Diencephalon (tissue), 1 donor: ENCODE measurements around the gene HOXB3. TPM values are rescaled to one million over a fixed set of nuclear protein-coding genes. Genes with fewer than 3 reads are reported as not detected.

Experiments used
- small RNA-seq: library from RNA; depleted of rRNA; stranded (forward); fragments of <200 nt; gene quantifications from one replicate; pipeline ENCODE3, GENCODE V24; 2014
- total RNA-seq: library from RNA; depleted of rRNA; stranded (reverse); fragments of >200 nt; gene quantifications from one replicate; pipeline ENCODE4 v1.2.3, GENCODE V29; 2014

HOXB3 gene
- not detected for total RNA-seq

DNA sequence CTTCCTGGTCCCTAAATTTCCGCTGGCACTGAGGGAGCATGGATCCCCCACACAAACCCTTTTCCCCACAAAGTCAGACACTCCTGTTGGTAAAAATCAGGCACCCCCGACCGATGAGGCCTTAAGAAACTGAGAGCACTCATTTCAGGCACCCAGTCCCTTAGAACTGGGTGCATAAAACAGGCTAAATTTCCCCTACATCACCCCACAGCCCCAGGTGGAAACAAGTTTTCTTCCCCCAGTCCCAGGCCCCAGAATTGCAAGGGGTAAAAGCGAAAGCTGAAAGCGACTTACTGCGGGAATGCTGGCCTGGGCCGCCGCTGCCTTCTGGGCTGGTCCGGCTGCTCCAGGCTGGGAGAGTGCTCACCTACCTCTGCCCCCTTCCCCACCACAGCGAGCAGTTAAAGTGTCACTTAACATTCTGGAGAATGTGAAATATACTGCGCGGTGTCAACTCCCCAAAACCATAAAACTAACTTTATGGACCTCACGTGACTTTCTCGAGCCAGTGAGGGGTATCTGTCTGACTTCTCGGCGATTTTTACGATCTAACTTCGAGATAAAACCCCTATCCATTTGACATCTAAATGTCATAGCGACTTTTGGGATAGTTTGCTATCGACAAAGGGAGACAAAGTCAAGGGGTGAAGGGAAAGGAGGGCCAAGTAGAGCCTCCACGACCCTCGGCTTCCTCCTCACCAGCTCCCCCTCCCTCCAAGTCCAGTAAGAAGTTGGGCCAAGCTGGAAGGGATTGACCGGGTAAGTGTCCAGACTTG, at the start of gene HOXB3:
Gene HOXB3 (minus strand): TSS at position 411 of the 776 bp plus-strand sequence. CDS start 37,767 bp downstream, outside the sequence.

DNA sequence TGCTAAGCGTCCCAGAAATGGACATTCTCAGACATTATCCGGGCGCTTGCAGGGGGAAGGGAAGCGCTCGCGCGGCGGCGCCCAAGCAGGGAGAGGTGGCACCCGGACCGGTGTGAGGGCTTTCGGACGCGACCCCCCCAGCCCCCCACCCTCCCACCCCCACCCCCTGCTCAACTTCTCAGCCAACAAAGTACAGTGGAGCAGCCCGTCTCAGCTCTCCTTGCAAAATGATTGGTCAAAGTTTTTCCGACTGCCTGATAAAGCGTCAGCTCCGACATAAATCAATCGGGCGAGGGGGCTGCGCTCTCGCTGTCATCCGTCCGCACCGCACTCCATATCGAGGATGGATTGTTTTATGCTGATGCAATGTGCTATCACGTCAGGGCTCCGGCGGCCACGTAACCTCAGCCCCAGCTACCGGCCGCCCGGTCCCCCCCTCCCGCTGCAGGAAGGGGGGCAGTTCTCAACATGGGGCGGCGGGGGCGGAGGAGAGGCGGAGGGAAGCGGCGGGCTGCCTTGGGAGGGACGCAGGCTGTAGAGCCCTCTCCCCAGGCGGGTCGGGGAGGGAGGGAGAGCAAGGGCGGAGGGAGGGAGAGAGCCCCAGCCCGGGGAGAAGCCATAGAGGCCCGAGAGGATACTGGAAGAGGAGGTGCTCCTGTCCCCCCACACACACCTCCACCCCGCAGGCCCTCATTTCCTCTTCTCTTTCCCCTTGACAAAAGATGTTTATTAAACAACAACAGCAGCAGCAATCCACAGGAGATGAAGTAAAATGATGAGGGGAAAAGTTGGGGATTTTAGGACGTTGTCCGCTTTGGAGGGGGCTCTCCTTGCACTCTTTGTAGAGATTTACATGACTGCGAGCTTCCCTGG, 36.4 kb upstream of the HOXB3 start, which contains the start of gene HOXB9:
Gene HOXB9 (minus strand): TSS at position 114 of the 873 bp plus-strand sequence. CDS start 89 bp downstream, at position 25.

DNA sequence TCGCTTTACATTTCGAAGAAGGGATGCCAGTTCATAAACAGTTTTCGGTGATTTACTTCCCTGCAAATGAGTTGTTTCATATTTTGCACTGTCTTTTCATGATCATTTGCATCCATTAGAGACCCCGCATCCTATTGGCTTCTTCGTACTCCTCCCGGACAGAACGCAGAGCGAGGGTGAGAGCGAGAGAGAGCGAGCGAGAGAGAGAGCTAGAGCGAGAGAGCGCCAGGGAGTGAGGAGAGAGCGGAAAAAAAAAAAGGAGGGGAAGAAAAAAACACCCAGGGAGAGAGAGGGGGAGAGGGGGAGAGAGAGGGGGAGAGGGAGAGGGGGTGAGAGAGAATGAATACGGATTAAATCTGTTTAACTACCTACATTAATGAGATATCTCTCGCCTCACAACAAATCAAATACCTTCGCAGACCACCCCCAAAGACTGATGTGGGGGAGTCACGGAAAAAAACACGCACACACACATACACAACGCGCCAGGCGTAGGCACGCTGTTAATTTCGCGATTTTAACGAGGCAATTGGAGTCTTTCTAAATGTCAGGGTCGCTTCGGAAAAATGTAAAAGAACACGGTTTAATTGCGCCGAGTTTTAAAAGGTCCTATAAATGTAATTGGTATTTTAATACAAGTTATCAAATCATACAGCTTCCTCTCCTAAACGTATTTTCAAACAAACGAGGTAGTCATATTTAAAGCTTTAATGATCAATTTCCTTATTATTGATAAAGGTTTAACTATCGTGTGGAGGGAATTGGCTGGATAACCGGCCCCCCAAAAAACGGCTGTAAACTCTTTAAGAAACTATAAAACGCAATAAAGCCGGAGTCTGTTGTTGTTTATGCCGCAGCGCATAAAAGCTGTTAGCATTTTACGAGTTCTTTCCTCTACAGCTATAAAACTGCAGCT, 25.3 kb upstream of the HOXB3 start, which contains the start of gene HOXB8:
Gene HOXB8 (minus strand): TSS at position 246 of the 916 bp plus-strand sequence. CDS start 588 bp downstream, outside the sequence.

DNA sequence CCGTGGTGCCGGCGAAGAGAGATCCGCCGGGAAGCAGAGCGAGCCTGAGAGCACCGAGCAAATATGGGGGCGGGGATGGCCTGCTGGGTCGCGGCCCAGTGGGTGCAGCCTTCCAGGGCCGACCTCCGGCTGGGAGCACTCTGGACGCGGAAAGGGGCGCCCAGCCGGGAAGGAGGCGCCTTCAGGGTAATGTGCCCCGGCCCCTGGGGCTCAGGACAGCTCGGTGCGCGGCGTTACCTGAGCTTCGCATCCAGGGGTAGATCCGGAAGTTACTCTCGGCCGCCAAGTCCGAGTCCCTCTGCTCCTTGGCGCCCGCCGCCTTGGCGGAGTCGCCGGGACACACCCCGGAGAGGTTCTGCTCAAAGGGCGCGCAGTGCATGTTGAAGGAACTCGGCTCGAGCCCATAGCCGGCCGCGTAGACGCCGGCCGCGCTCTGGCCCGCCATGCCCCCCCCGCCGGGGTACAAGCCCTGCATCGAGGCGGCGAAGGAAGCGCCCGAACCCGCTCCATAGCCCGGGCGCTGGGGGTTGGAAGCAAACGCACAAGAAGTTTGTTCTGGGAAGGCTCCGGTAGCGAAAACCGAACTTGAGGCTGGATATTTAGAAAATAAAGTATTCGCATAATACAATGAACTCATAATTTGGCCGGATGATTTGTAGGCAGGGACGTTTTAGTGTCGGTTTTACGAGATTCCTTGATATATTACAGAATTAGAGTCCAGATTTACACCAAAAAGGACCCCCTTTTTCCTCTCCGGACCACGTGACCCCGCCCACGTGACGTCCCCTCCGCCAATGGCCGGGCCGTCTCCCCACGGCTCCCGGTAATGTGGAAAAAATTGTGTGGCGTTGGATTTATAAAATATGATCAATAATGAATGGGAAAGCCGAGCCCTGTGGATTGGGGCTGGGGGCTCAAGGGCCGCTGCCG, 20.5 kb upstream of the HOXB3 start, which contains the start of gene HOXB7:
Gene HOXB7 (minus strand): TSS at position 736 of the 930 bp plus-strand sequence. CDS start 99 bp downstream, at position 637.

DNA sequence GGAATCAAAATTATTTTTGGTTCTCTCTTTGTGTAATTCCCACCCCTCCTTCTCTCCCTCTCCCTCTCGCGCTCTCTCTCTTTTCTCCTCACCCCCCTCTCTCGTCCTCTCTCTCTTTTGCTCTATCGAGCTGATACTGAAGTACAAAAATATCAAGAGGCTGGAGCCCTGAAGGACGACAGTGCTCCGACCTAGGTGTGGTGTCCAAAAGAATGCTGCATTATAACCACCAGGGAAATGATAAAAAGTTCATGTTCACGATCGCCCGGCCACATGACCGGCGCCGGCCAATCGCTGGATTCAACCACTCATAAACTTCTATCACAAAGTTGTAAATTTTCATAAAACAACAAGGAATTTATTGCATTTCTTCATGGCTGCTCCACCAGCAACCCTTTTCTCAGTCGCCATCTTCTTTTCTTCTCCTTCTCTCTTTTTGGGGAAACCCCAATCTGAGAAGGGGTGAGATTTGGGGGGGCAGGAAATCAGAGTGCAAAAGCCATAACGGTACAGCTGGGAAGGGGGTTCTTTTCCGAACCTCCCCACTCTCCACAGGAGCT, 14.8 kb upstream of the HOXB3 start, which contains the start of gene HOXB6:
Gene HOXB6 (minus strand): TSS at position 217 of the 560 bp plus-strand sequence. CDS start 6,836 bp downstream, outside the sequence.

DNA sequence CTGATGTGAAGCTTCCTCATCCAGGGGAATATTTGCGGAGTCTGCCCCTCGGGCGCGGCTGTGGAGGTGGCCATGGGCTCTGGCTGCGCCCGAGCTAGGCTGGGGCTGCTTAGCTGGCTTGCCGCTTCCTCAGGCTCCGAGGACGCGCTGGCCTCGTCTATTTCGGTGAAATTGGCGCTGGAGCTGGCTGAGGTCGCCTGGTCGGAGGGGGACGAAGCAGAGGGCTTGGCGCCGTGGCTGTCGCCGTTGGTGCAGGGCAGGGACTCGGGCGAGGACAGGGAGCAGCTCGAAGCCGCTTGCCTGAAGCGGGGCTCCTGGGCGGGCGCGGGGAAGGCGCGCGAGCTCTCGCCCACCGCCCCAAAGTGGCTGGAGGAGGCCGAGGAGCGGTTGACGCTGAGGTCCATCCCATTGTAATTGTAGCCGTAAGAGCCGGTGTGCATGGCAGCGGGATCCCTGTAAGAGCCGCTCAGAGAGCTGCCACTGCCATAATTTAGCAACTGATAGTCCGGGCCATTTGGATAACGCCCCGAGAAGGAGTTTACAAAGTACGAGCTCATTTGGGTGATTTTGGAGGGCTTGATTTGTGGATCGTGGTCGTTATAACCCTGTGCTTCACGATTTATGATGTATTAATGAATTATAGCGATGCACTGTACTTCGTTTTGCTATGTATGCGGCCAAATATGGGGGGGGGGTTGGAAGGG, 3.2 kb upstream of the HOXB3 start, which contains the start of gene HOXB5:
Gene HOXB5 (minus strand): TSS at position 654 of the 704 bp plus-strand sequence. CDS start 97 bp downstream, at position 557.

DNA sequence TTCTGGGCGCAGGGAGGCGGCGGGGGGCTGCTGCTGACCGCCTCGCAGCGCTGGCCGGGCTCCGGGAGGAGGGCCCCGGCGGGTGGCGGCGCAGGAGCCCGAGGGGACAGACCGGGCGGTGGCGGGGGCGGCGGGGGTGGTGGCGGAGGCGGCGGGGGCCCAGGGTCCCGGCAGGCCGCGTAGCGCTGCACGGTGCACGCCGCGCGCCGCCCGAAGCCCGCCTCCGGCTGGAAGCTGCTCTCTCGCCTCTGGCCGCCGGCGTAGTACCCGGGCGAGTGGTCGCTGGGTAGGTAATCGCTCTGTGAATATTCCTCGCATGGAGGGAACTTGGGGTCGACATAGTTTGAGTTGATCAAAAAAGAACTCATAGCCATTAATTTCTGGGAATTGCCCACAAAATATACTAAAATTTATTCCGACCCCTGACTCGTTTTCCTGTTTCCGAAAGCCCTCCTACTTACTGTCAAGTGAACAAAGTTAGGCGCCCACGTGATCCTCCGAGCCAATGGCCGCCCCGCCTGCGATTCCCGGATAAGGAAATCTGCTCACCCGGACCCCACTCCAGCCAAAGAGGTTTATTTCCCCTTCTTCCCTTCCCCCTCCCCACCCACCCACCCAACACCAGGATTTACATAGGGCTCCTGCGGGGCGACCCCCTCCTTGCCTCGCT, 12.0 kb downstream of the HOXB3 start, which contains the start of gene HOXB4:
Gene HOXB4 (minus strand): TSS at position 405 of the 670 bp plus-strand sequence. CDS start 31 bp downstream, at position 374.

DNA sequence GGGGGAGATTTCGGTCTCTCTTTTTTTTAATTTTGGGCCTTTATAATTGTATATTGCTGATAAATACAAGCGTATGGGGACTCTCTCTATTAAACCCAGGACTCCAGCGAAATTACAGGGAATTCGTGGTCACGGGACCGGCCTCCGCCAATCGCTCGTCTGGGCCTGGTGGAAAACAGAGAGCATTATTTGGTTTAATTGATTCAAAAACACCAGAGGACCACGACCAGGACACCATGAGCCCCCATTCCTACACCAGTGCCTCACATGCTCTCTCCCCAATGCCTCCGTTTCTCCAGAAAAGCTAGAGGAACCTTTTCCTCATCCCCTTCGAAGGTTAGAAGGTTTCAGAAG, 45.0 kb downstream of the HOXB3 start, which contains the start of gene HOXB2:
Gene HOXB2 (minus strand): TSS at position 88 of the 354 bp plus-strand sequence. CDS start 198 bp downstream, outside the sequence.

DNA sequence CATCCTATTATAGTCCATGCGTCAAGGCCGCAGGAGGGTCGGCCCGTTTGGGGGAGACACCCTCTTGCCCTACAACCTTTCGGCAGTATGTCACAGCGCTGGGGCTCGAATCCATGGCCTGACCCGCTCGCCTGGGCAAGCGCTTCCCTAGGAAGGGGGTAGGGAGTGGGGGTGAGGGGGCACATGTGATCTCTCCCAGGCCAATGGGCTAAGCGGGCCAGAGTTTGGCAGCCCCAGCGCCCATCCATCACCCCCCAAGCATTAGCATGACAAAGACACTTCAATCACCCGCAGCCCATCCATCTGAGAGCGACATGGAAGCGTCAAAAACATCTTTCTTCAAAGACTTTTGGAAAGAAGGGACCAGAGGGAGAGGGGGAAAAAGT, 59.2 kb downstream of the HOXB3 start, which contains the start of gene HOXB1:
Gene HOXB1 (minus strand): TSS at position 125 of the 386 bp plus-strand sequence. CDS start 107 bp downstream, at position 18.

Small RNAs within 50 kb of the gene (small RNA-seq; reads per million reads assigned to genes)
- gene MIR196A1, result not detected

Other genes starting within 250 kb of the HOXB3 start
- gene SKAP1, start 160.0 kb downstream of the HOXB3 start, total RNA-seq, result 0.92 TPM
- not detected for gene HOXB1, start 59.2 kb downstream of the HOXB3 start, total RNA-seq
- not detected for gene HOXB2, start 45.1 kb downstream of the HOXB3 start, total RNA-seq
- not detected for gene HOXB4, start 11.9 kb downstream of the HOXB3 start, total RNA-seq
- gene HOXB5, start 3.5 kb upstream of the HOXB3 start, total RNA-seq, result not detected
- gene HOXB6, start 14.7 kb upstream of the HOXB3 start, total RNA-seq, result not detected
- not detected for gene HOXB7, start 20.8 kb upstream of the HOXB3 start, total RNA-seq
- gene HOXB8, start 25.1 kb upstream of the HOXB3 start, total RNA-seq, result not detected
- gene HOXB9, start 36.1 kb upstream of the HOXB3 start, total RNA-seq, result not detected
- gene PRAC1, start 132.3 kb upstream of the HOXB3 start, total RNA-seq, result not detected
- not detected for gene PRAC2, start 132.9 kb upstream of the HOXB3 start, total RNA-seq
- not detected for gene HOXB13, start 138.5 kb upstream of the HOXB3 start, total RNA-seq
- 0.46 TPM for gene TTLL6, start 227.0 kb upstream of the HOXB3 start, total RNA-seq
- gene CALCOCO2, start 240.8 kb upstream of the HOXB3 start, total RNA-seq, result 21.7 TPM